NCI-H146 (cell line): Measurements from ENCODE around the gene SFXN5.

ENCODE experiments used
- DNase-seq: peaks from one replicate; lab custom pipeline; 2025; lab: John Stamatoyannopoulos, UW

SFXN5 gene

DNA sequence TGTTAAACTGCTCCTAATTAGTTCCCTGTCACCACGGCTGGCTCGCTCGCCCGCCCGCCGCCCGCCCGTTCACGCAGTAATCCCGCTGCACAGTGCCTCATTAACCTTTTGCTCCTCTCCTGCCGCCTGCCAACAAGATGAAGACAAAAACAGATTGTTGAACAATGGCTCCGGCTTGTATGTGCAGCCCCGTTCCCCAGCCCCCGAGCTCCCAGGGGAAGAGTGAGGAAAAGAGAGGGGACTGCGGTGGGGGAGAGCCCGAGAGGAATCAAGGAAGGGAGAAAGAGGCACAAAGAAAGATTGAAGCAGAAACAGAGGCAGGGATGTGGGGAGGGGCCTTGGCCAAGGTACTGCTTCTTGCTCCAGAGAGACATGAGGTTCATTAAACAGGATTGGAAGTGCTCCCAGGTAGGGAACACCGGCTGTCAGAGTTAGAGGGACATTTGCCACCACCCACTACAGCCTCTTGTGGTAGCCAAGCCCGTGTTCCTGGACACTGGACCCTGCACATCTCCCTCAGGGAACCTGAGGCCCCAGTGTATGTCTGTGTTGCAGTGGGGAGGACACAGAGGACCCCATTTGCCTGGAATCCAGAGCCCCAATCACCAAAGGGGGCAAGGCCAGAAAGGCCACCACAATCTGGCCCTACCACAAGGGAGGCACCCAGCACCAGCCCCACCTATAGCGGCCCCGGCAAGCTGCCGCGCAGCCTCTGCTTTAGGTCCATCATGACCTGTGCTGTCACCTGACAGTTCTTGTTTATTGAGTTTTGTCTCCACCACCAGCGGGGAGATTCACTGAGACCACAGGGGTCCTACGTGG, 116.1 kb downstream of the SFXN5 start:
- no peak for DNase-seq

- no peak for DNase-seq
Measured at GRCh38 chr2:72954376-72955227, 116.9 kb downstream of the SFXN5 start.

GRCh38 chr2:72953976-72954375, 117.5 kb downstream of the SFXN5 start:
- DNase-seq, result no peak

- no peak for DNase-seq
Measured at GRCh38 chr2:72953528-72953927, 118.0 kb downstream of the SFXN5 start.

DNA sequence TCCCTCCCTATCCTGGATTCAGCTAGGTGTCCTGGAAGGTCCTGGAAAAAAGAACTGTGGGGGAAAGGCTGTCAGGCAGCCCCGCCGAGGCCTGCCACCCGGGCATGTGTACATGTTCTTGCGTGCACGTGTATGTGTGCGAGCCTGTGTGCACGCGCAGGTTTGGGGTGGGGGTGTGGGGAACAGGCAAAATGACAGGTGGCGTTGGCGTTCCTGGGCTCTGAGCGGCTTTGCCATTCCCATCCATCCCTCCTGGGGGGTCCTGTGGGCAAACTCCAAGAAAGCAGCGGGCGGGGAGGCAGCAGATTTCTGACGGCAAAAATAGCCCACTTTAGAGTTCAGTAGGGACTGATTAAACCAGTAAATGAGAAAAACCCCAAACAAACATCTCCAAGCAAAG, 118.6 kb downstream of the SFXN5 start:
- DNase-seq, result no peak

- no peak for DNase-seq
Measured at GRCh38 chr2:72952110-72952823, 119.2 kb downstream of the SFXN5 start.

- DNase-seq, result no peak
Measured at GRCh38 chr2:72951303-72952095, 120.0 kb downstream of the SFXN5 start.

DNA sequence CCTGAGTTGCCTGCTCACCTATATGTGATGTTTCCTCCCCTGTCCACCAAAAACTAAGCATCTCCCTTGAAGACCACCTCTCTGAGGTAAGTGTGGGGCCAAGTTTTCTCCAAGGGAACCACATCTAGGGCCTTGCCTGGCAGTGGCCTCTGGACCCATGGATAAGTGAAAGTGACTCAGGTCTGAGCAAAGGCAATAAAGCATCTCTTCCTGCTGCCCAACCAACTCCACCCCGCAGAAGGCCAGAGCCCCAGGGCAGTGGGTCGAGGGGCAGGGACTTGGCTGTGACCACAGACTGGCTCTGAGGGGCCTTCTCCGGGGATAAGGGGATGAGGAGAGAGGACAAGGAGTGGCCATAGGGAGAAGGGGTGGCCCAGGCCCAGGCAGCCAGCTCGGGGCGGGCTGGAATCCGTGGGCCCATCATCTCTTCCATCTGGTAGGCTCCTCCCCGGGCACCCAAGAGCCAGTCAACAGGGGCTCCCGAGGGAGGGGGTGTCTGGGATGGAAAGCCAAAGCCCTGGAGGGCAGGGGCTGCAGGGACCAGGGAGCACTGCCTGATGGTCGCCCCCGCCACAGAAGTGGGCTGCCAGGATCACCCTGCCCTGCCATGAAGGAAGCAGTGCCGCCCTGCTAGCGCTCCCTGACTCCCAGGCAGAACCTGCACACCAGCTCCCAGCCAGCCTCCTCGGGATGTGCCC, 120.8 kb downstream of the SFXN5 start:
- DNase-seq, result no peak

DNA sequence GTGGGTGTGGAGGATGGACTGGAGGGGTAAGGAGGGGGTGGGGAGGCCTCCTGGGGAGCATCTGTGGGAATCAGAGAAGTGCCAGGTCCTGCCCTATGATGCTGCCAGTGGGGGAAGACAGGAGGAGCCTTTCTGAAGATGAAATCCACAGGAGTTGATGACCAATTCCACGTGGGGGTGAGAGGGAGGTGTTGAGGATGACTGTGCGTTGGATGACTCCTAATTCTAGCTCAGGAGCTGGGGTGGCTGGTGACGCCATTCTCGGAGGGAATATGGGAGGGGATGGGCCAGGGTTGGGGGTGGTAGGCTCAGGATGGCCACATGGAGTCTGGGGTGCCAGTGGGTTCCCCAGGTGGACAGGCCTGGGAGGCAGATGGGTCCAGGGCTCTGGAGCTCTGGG, 121.9 kb downstream of the SFXN5 start:
- no peak for DNase-seq

GRCh38 chr2:72949045-72949444, 122.5 kb downstream of the SFXN5 start:
- DNase-seq, result no peak

GRCh38 chr2:72947952-72948830, 123.3 kb downstream of the SFXN5 start:
- DNase-seq, result no peak

GRCh38 chr2:72946466-72946865, 125.0 kb downstream of the SFXN5 start:
- no peak for DNase-seq

DNA sequence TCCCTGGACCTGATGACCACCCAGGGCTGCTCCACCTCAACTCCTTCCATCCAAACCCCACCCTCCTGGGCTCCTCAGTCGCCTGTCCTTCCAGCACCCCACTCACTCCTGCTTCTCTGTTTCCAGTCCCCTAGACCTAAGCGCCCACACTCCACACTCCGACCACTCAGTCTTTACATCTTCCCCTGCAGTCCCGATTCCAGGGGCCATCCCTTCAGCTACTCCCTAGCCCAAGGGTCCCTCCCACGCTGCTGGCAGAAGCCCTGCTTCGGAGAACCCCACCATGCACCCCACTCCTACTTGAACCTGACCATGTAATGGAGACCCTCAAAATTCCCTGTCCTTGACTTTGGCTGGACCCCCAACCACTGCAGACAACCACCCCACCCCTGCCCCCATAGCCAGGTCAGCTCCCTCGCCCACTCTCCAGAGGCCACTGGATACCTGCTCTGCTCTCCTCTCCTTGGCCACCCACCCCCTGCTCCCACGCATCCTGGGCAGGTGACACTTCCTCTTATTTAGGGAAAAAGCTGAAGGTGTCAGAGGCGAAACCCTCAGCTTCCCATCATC, 126.0 kb downstream of the SFXN5 start:
- no peak for DNase-seq

DNA sequence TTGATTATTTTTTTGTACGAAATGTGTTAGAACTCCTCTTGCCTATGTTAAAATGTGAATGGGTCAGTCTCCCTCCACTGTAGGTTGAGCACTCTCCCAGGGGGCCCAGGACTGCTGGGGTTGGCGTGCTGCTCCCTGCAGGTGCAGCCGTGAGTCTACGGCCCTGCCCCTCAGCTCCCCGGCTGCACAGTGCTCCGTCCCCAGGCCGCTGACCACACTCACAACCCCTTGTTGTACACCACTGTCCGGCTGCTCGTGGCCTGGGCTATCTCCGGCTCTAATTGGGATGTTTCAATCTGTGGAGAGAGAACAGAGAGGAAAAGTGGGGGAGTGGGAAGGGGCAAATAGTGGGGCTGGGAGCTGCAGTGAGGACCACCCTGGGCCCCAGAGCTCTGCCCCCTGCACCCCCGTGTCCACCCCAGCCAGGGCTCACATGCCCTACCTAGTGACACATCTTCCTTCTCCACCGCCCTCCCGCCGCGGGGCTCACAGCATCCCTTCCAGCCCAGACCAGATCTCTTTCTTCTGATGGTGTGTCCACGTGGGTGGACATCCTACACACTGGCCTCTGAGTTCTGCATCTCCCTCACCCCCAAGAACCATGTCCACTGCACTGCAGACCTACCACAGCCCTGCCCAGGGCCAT, 126.6 kb downstream of the SFXN5 start:
- DNase-seq, result no peak

DNA sequence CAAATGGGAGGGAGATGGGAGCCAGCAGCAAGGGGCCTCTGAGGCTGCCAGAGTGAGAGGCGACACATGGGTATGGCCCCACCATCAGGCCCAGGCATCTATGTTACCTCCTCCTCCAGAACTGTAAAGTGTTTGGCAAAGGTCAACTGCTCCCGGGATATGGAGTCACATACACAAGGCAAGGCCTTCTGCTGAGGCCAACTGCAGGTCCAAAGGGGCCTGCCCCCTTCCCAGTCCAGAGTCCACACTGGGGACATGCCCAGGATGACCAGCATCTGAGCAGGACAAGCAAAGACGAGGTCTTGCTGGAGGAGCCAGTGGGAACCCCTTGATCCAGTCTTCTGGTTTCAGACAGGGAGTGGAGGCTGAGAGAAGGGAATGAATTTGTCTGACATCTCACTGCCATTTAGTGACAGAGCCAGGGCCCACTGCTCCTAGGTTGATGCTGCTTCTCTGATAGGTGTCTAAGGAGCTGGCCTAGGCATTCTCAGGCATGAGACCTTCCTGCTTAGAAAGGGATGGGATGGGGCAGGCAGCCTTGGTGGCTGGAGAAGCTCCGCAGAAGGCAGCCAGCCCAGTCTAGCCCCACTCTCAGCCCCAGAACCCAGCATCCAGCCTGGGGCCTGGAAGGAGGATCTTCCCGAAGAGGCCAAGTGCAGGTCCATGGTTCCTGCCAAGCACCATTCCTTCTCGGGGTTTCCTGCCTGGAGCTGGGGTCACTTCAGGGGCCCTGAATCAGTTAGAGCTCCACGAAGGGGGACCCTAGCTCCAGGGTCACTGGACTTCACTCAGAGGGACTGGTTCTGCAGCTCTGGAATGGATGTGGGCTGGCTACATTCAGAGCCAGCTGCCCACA, 127.7 kb downstream of the SFXN5 start:
- no peak for DNase-seq

DNA sequence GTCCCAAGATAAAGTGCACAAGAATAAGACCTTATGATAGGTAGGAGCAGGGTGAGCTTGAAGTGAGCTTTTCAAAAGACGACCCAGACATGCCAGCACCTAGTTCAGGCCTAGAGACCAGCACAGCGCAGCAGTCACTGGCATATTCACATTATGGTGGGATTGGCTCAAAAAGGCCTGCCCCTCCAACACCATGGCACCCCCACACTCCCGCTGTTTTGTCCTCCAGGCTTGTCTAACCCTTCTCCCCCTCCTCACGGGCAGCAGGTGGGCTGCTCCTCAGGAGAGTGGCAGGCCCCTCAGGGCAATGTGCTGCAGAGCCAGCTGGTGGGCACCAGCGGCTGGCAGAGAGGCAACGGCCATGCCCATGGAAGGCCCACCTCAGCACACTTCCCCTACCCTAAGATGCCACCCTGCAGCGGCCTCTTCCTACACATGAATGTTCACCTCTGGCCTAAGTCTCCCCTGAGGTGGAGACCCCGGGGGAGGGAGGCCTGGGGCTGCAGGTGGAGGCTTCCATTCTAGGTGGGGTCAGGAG, 128.6 kb downstream of the SFXN5 start:
- no peak for DNase-seq

- no peak for DNase-seq
Measured at GRCh38 chr2:72942293-72942692, 129.2 kb downstream of the SFXN5 start.

GRCh38 chr2:72940786-72941185, 130.7 kb downstream of the SFXN5 start:
- no peak for DNase-seq
